ENCODE measurements around the gene QSER1. TPM values are rescaled to one million over a fixed set of nuclear protein-coding genes. Genes with fewer than 3 reads are reported as not detected.
"Not testable (repeated sequence)": the region's sequence is repeated elsewhere in the genome, so short reads cannot be mapped to it uniquely, and the experiment has no call there.

Gene QSER1
- total and polyA plus RNA-seq, 4 donors: 2.4 to 12.6 (median 7.1) TPM

- peaks cover 0 to 29% (median 6%) of the 10 kb centered on the region in 4 donors for H3K4me1 ChIP-seq (ENCODE audit: control insufficient read depth in 4 of 4, insufficient read depth in 4 of 4, low read length in 3 of 4)
- peak overlapping the region; percentile 18 to 35 for H3K27ac ChIP-seq (ENCODE audit: low read depth in 1 of 2, low read length in 2 of 2)
- no peak for TF ChIP-seq NR2F2 (IDR thresholded peaks at IDR 0.05)
- TF ChIP-seq, protein P1, sequence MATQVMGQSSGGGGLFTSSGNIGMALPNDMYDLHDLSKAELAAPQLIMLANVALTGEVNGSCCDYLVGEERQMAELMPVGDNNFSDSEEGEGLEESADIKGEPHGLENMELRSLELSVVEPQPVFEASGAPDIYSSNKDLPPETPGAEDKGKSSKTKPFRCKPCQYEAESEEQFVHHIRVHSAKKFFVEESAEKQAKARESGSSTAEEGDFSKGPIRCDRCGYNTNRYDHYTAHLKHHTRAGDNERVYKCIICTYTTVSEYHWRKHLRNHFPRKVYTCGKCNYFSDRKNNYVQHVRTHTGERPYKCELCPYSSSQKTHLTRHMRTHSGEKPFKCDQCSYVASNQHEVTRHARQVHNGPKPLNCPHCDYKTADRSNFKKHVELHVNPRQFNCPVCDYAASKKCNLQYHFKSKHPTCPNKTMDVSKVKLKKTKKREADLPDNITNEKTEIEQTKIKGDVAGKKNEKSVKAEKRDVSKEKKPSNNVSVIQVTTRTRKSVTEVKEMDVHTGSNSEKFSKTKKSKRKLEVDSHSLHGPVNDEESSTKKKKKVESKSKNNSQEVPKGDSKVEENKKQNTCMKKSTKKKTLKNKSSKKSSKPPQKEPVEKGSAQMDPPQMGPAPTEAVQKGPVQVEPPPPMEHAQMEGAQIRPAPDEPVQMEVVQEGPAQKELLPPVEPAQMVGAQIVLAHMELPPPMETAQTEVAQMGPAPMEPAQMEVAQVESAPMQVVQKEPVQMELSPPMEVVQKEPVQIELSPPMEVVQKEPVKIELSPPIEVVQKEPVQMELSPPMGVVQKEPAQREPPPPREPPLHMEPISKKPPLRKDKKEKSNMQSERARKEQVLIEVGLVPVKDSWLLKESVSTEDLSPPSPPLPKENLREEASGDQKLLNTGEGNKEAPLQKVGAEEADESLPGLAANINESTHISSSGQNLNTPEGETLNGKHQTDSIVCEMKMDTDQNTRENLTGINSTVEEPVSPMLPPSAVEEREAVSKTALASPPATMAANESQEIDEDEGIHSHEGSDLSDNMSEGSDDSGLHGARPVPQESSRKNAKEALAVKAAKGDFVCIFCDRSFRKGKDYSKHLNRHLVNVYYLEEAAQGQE (IDR thresholded peaks at IDR 0.05): peak; percentile 24
- peak; percentile 27 for TF ChIP-seq FOXA2 (IDR thresholded peaks at IDR 0.05)
- TF ChIP-seq HNF4A (conservative IDR thresholded peaks at IDR 0.05): peak; percentile 72 to 74
- TF ChIP-seq YY1 (IDR thresholded peaks at IDR 0.05): peak; percentile 59
- TF ChIP-seq, protein P2, sequence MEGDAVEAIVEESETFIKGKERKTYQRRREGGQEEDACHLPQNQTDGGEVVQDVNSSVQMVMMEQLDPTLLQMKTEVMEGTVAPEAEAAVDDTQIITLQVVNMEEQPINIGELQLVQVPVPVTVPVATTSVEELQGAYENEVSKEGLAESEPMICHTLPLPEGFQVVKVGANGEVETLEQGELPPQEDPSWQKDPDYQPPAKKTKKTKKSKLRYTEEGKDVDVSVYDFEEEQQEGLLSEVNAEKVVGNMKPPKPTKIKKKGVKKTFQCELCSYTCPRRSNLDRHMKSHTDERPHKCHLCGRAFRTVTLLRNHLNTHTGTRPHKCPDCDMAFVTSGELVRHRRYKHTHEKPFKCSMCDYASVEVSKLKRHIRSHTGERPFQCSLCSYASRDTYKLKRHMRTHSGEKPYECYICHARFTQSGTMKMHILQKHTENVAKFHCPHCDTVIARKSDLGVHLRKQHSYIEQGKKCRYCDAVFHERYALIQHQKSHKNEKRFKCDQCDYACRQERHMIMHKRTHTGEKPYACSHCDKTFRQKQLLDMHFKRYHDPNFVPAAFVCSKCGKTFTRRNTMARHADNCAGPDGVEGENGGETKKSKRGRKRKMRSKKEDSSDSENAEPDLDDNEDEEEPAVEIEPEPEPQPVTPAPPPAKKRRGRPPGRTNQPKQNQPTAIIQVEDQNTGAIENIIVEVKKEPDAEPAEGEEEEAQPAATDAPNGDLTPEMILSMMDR (IDR thresholded peaks at IDR 0.05; ENCODE audit: low read depth, low read length, missing input control): no peak
- peak; percentile 78 for TF ChIP-seq SP1 (IDR thresholded peaks at IDR 0.05)
- peak; percentile 69 to 71 for TF ChIP-seq RXRA (IDR thresholded peaks at IDR 0.05)
- TF ChIP-seq HNF4G (IDR thresholded peaks at IDR 0.05): peak; percentile 7
- peak; percentile 55 for TF ChIP-seq MAX (IDR thresholded peaks at IDR 0.05)
- TF ChIP-seq, protein P3, sequence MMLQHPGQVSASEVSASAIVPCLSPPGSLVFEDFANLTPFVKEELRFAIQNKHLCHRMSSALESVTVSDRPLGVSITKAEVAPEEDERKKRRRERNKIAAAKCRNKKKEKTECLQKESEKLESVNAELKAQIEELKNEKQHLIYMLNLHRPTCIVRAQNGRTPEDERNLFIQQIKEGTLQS (IDR thresholded peaks at IDR 0.05): peak; percentile 92
- peak; percentile 52 to 65 for TF ChIP-seq JUND (IDR thresholded peaks at IDR 0.05)
- TF ChIP-seq, protein P4, sequence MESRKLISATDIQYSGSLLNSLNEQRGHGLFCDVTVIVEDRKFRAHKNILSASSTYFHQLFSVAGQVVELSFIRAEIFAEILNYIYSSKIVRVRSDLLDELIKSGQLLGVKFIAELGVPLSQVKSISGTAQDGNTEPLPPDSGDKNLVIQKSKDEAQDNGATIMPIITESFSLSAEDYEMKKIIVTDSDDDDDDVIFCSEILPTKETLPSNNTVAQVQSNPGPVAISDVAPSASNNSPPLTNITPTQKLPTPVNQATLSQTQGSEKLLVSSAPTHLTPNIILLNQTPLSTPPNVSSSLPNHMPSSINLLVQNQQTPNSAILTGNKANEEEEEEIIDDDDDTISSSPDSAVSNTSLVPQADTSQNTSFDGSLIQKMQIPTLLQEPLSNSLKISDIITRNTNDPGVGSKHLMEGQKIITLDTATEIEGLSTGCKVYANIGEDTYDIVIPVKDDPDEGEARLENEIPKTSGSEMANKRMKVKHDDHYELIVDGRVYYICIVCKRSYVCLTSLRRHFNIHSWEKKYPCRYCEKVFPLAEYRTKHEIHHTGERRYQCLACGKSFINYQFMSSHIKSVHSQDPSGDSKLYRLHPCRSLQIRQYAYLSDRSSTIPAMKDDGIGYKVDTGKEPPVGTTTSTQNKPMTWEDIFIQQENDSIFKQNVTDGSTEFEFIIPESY (IDR thresholded peaks at IDR 0.05): no peak
- peak in 1 of 2 donors; percentile 51 for TF ChIP-seq RAD21 (IDR thresholded peaks at IDR 0.05)
- TF ChIP-seq GABPA (IDR thresholded peaks at IDR 0.05 in 1 of 2, conservative IDR thresholded peaks at IDR 0.05 in 1 of 2): no peak
- TF ChIP-seq TAF1 (conservative IDR thresholded peaks at IDR 0.05): peak; percentile 64
- DNase-seq (ENCODE audit: low spot score): no peak
- H3K4me3 ChIP-seq (ENCODE audit: low read depth in 1 of 3, low read length in 3 of 3): no peak overlapping the region
- no peaks in the 10 kb centered on the region for H3K27me3 ChIP-seq (ENCODE audit: control insufficient read depth in 4 of 4, insufficient read depth in 4 of 4, low read length in 3 of 4)
- WGBS: 49% methylated on average over 3 of the region's 3 CpGs
- no peaks in the 10 kb centered on the region for H3K36me3 ChIP-seq (ENCODE audit: control insufficient read depth in 4 of 4, insufficient read depth in 3 of 4, low read depth in 1 of 4, low read length in 3 of 4)
- H3K9me3 ChIP-seq (ENCODE audit: control insufficient read depth in 4 of 4, low read length in 3 of 4): no peaks in the 10 kb centered on the region
- H3K9ac ChIP-seq (ENCODE audit: low read depth in 1 of 2, low read length in 2 of 2): no peak overlapping the region
These were observed 6.4 kb upstream of the QSER1 start for GRCh38 chr11:32886180-32886579.

GRCh38 chr11:32887707-32888383 is 4.8 kb upstream of the QSER1 start:
- not testable (repeated sequence) for DNase-seq (ENCODE audit: low spot score); H3K27me3 ChIP-seq (ENCODE audit: control insufficient read depth in 4 of 4, insufficient read depth in 4 of 4, low read length in 3 of 4)

GRCh38 chr11:32888384-32888710 is 4.3 kb upstream of the QSER1 start:
- not testable (repeated sequence) for H3K27ac ChIP-seq (ENCODE audit: low read depth in 1 of 2, low read length in 2 of 2)
- 96% methylated on average over 17 of the region's 17 CpGs for whole genome bisulfite sequencing

More at GRCh38 chr11:32887707-32888383, 4.8 kb upstream of the QSER1 start:
- not testable (repeated sequence) for H3K27ac ChIP-seq (ENCODE audit: low read depth in 1 of 2, low read length in 2 of 2); H3K9ac ChIP-seq (ENCODE audit: low read depth in 1 of 2, low read length in 2 of 2); H3K9me3 ChIP-seq (ENCODE audit: control insufficient read depth in 4 of 4, low read length in 3 of 4); H3K4me3 ChIP-seq (ENCODE audit: low read depth in 1 of 3, low read length in 3 of 3); H3K36me3 ChIP-seq (ENCODE audit: control insufficient read depth in 4 of 4, insufficient read depth in 3 of 4, low read depth in 1 of 4, low read length in 3 of 4)
- H3K4me1 ChIP-seq (ENCODE audit: control insufficient read depth in 4 of 4, insufficient read depth in 4 of 4, low read length in 3 of 4): peaks cover 0 to 40% (median 10%) of the 10 kb centered on the region in 4 donors
- 97% methylated on average over 20 of the region's 20 CpGs for WGBS

More at GRCh38 chr11:32888384-32888710, 4.3 kb upstream of the QSER1 start:
- not testable (repeated sequence) for H3K9ac ChIP-seq (ENCODE audit: low read depth in 1 of 2, low read length in 2 of 2); H3K27me3 ChIP-seq (ENCODE audit: control insufficient read depth in 4 of 4, insufficient read depth in 4 of 4, low read length in 3 of 4); DNase-seq (ENCODE audit: low spot score); H3K9me3 ChIP-seq (ENCODE audit: control insufficient read depth in 4 of 4, low read length in 3 of 4); H3K36me3 ChIP-seq (ENCODE audit: control insufficient read depth in 4 of 4, insufficient read depth in 3 of 4, low read depth in 1 of 4, low read length in 3 of 4); H3K4me3 ChIP-seq (ENCODE audit: low read depth in 1 of 3, low read length in 3 of 3)
- peaks cover 0 to 40% (median 10%) of the 10 kb centered on the region in 4 donors for H3K4me1 ChIP-seq (ENCODE audit: control insufficient read depth in 4 of 4, insufficient read depth in 4 of 4, low read length in 3 of 4)

Measured in liver (tissue), 9 donors.